Colonic mucosa (tissue), 4 donors: ENCODE measurements around the gene SLC46A3. TPM values are rescaled to one million over a fixed set of nuclear protein-coding genes. Genes with fewer than 3 reads are reported as not detected.

Experiments used
- DNase-seq: peaks from one replicate; pipeline ENCODE4 v3.0.0-alpha.2; 2020
- H3K27ac ChIP-seq: fragments of 200-600 bp; one replicate; pipeline ENCODE4 v1.8.0; 2021
- H3K27me3 ChIP-seq: fragments of 200-600 bp; one replicate; pipeline ENCODE4 v1.8.0; 2021
- H3K36me3 ChIP-seq: fragments of 200-600 bp; one replicate; pipeline ENCODE4 v1.8.0; 2021
- H3K4me1 ChIP-seq: fragments of 200-600 bp; one replicate; pipeline ENCODE4 v1.8.0; 2021; ENCODE audit warnings: mild to moderate bottlenecking
- H3K4me3 ChIP-seq: fragments of 200-600 bp; one replicate; pipeline ENCODE4 v1.8.0; 2021
- H3K9ac ChIP-seq, 2 donors: one replicate each; pipeline ENCODE4 v1.7.0; 2013; ENCODE audit warnings: control low read depth in 2 of 2, low read depth in 2 of 2, low read length in 2 of 2
- H3K9me3 ChIP-seq: fragments of 200-600 bp; one replicate; pipeline ENCODE4 v1.8.0; 2021
- CTCF ChIP-seq: fragments of 200-600 bp; IDR thresholded peaks from one replicate; pipeline ENCODE4 v1.8.0; 2022; ENCODE audit warnings: antibody characterized with exemption, mild to moderate bottlenecking
- intact Hi-C: fragments of 100-400 bp; cut with DNase I; formaldehyde crosslinking; loops from one replicate; pipeline ENCODE4 v1.14.1; 2022
- total RNA-seq, 2 donors: library from RNA; stranded (reverse); fragmentation: NEBNext Ultra II Directional in 1 of 2; extraction: Animal tissue kit (Norgen Biotek cat#: 25700) in 1 of 2; gene quantifications; one replicate each; pipeline ENCODE4 v1.2.1, GENCODE V29; 2021
- donor health status: healthy.
- donor health status: DM: no; HTN: no; CAD: no.
- donor health status: DM: no; HTN: no; CAD: no.

Gene SLC46A3
- total RNA-seq, 2 donors from 2014 or later: 30.5 to 45.8 TPM

DNA sequence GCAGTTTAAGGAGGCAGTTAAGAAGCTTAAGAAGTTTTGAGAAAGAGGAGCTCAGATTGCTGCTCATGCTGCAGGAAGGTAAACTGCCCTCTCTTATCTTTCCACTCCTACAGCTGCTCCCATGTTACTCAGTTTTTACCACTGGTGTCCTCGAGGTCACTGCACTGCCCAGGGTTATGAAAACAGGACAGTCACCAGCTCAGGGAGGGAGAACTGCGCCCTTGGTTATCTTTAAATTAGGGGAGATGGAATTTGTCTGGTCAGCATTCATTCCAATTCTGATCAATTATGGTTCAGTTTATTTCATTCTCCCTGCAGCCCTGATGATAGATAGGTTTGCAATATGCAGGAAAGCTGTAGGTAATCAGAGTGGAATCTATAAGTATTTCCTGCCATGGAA lies 10.8 kb upstream of the SLC46A3 start:
- H3K4me1 ChIP-seq: no peaks in the 10 kb centered on the region
- no peak overlapping the region for H3K9ac ChIP-seq
- no peak overlapping the region for H3K27ac ChIP-seq
- DNase-seq: no peak
- intact Hi-C loops: no loop called here
- H3K4me3 ChIP-seq: no peak overlapping the region
- H3K36me3 ChIP-seq: no peaks in the 10 kb centered on the region
- H3K9me3 ChIP-seq: no peaks in the 10 kb centered on the region
- no peaks in the 10 kb centered on the region for H3K27me3 ChIP-seq
- TF ChIP-seq CTCF: no peak

GRCh38 chr13:28728642-28729041 lies 9.9 kb upstream of the SLC46A3 start:
- no peak for TF ChIP-seq CTCF
- DNase-seq: no peak

GRCh38 chr13:28725046-28725610 lies 6.4 kb upstream of the SLC46A3 start:
- intact Hi-C loops: no loop called here
- Histone ChIP-seq H3K27me3 (no peaks in the 10 kb centered on the region), H3K36me3 (no peaks in the 10 kb centered on the region), H3K9ac (no peak overlapping the region), H3K27ac (no peak overlapping the region), H3K4me3 (no peak overlapping the region), H3K9me3 (no peaks in the 10 kb centered on the region), H3K4me1 (no peaks in the 10 kb centered on the region)
- no peak for TF ChIP-seq CTCF
- no peak for DNase-seq

More at GRCh38 chr13:28728642-28729041, 9.9 kb upstream of the SLC46A3 start:
- H3K9me3 ChIP-seq: no peaks in the 10 kb centered on the region
- H3K9ac ChIP-seq: no peak overlapping the region
- no peaks in the 10 kb centered on the region for H3K4me1 ChIP-seq
- no peaks in the 10 kb centered on the region for H3K27me3 ChIP-seq
- intact Hi-C loops: no loop called here
- no peak overlapping the region for H3K27ac ChIP-seq
- H3K4me3 ChIP-seq: no peak overlapping the region
- no peaks in the 10 kb centered on the region for H3K36me3 ChIP-seq

DNA sequence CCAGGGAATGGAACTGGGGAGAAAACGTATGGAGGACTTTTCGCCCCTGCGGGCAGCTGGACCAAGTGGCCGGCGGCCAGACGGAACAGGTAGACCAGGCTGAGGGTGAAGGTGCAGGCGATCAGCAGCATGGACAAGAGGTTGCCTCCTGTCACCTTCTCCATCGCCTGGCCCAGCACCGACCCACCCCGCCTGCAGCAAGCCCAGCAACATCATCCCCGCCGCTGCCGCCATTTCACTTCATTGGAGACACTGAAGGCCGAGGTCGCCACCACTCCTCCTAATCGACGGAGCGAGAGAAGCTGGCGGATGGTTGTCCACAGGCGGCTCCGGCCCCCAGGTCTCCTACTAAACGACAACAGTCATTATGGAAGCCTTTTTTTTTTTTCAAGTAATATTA lies 5.0 kb upstream of the SLC46A3 start:
- Histone ChIP-seq H3K9me3 (no peaks in the 10 kb centered on the region), H3K4me1 (no peaks in the 10 kb centered on the region), H3K4me3 (no peak overlapping the region), H3K27ac (no peak overlapping the region), H3K36me3 (no peaks in the 10 kb centered on the region), H3K9ac (no peak overlapping the region), H3K27me3 (no peaks in the 10 kb centered on the region)
- intact Hi-C loops: no loop called here
- TF ChIP-seq CTCF: no peak
- no peak for DNase-seq

- no peaks in the 10 kb centered on the region for H3K9me3 ChIP-seq
- no peaks in the 10 kb centered on the region for H3K4me1 ChIP-seq
- no peak for TF ChIP-seq CTCF
- peak overlapping the region; percentile 60 to 89 for H3K9ac ChIP-seq
- H3K36me3 ChIP-seq: no peaks in the 10 kb centered on the region
- peak overlapping the region; percentile 61 for H3K4me3 ChIP-seq
- peak overlapping the region; percentile 94 for H3K27ac ChIP-seq
- DNase-seq: no peak
- intact Hi-C loops: no loop called here
- no peaks in the 10 kb centered on the region for H3K27me3 ChIP-seq
Observed at GRCh38 chr13:28719227-28720055, 671 bp upstream of the SLC46A3 start.
